HG03354 (cell line): ENCODE measurements around the gene RBP2.
"Not testable (repeated sequence)": the region's sequence is repeated elsewhere in the genome, so short reads cannot be mapped to it uniquely, and the experiment has no call there.

ENCODE experiments used
- ATAC-seq: cut with Tn5 transposase; IDR thresholded peaks from one replicate; pipeline ENCODE4 v1.9.1; 2021; ENCODE audit warnings: mild to moderate bottlenecking; ENCODE audit not compliant: unreplicated experiment, poor library complexity, severe bottlenecking

RBP2 gene

DNA sequence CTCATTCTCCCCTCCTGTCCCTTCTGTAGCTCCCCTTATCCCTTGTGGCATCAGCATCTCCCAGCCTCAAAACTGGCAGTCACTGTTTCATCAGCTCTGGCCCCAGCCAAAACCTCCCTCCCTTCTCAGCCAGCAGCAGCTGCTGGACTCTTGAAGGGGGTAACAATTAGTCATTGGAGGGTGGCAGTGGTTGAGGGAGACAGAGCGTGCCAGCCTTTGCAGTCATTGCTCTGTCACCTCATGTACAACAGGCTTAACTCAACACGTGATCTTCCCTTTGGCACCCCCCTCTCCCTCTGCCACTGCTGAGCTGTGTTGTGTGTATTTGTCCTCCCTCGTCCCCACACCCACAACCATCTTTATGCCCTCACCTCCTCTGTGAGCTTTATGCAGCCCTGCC is 28.2 kb downstream of the RBP2 start:
- no peak for ATAC-seq

DNA sequence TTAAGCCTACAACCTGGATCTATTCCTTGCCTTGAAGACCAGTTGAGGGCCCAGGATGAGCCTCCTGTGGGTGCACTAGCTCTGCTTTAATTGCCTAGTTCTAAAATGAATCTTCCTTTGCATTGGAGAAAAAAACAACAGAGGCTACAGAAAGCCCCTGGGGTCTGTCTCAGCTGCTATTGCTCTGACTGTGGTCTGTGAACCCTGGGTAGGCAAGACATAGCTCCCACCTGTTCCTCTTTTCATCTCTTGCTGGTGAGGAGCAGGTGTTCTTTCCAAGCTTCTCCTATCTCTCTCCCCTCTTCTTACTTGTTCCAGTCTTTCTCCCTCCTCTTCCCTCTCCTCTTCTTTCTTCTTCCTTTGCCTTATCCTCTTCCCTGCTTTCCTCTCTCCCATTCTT is 28.8 kb downstream of the RBP2 start:
- no peak for ATAC-seq

DNA sequence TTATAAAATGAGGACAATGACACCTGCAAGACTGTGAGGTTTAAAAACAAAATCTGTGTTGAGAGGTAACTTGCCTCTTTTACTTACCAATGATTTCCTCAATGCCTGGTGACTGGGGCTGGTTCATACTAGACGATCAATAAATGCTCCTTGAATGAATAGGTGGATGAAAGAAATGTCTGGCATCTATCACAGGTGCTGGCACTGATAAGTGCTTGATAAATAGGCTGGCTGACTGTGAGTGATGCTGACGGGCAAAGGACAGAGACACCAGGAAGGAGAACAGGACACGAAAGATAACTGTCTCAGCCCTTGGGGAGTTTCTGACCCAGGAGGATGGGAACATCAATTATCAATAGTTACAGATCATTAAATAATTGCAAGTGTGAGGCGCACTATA is 31.9 kb downstream of the RBP2 start:
- no peak for ATAC-seq

DNA sequence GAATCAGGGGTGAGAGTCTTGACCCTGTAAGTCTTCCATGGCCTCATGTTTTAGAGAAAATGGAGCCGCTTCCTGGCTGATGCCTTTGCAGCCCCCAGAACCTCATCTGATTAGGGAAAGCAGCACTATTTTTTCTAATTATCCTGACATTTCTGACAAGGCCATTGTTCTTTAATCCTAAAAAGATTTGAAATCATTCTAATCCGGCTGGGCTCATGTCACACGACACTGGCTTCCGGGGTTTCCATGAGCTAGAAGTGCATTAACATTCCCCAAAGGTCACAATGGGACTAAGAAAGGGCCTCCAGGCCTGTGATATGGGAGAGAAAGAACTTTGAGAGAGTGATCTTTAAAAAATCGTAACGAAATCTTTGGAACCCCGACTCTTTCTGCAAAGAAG is 33.1 kb downstream of the RBP2 start:
- no peak for ATAC-seq

DNA sequence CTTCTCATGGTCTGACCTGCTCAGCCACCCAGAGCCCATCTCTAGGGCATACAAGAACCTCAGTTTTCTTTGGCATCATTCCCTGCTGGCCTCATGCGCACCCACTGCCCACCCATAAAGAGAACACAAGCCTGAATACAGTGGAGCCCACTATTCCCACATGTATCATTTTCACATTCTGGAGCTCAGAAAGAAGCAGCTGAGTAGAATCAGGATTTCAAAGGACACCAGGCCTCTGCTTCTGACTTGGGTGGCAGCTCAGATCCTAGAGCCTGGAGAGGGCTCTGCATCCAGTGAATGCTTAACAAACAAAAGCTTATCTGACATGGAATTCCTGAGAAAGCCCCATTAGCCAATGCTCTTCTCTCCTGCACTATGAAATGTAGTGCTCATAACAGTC is 34.7 kb downstream of the RBP2 start:
- ATAC-seq: no peak

DNA sequence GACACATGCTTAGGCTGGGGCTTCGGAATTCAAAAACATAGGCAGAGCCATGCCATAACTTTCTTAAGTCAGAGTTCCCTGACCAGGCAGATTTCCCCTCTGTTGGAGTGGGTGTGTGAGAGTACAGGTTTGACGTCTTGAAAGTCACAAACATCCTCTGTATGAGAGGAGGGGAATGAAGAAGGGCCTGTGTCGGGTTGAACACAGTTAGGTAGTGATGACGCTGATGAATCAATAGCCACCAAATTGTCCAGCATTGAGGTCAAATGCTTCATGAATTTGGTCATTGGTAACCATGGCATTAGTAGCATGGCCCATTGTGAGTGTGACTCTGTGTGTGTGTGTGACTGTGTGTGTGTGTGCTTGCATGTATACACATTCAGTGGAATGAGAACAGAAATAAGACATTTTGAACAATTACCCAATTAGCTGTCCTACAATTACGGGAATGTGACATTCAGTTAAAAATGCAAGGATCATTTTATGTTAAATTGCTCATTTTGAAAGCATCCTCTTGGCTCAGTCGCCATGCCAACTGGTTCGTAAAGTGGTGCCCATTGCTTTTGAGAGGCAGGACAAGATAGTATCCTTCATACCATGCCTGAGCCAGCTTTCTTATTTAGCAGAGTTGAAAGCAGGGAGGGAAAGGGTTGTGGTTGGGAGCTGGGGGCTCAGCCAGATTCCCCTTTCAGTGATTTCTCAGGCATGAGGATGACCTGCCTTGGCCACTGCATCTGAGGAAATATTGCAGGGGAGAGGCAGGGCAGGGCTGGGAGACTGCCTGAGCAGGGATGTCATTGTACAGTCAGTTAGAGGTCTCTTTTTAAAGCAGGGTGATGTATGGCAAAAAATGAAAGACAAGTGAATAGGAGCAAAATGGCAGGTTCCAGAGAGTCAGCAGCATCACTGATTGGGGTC is 35.4 kb downstream of the RBP2 start:
- no peak for ATAC-seq

DNA sequence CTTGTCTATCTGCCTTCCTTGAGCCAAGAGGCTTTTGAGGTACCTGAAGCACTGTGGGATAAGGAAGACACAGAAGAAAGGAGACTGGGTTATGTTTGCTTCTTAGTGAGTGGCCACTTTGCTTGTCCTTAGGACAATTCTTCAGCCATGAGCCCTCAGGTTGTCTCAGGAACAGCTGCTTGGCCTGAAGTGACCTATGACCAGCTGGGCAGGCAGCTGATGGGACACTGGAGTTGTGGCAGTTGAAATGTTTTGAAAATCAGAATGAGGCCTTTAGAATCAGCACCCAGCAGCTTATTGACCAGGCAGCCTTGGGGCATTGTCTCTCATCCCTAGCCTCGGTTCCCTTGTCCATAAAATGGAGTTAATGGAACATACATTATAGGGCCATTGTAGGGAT is 37.0 kb downstream of the RBP2 start:
- ATAC-seq: no peak

DNA sequence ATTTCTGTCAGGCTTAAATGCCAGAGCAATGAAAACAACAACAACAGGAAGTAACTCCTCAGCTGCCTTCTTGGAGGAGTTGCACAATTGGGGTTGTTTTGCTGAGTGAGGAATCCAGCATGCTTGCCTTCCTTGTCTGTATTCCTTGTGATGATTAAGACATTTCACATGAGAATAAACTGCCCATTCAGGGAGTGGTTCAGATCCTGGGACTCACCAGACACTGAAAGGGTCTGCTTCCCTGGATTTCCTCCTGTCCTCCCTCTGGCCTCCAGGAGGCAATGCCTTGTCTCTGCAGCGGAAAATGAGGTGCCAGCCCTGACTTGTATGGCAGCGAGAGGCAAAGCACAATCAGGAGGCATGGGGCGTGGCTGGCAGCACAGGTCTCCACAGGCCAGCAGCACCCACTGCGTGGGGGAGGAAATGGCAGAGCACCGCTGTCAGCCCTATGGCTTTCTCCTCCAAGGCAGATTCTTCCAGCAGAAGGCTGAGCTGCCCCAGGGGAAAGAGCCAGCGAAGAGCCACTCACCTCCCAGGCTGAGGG is 41.5 kb downstream of the RBP2 start:
- ATAC-seq: no peak

DNA sequence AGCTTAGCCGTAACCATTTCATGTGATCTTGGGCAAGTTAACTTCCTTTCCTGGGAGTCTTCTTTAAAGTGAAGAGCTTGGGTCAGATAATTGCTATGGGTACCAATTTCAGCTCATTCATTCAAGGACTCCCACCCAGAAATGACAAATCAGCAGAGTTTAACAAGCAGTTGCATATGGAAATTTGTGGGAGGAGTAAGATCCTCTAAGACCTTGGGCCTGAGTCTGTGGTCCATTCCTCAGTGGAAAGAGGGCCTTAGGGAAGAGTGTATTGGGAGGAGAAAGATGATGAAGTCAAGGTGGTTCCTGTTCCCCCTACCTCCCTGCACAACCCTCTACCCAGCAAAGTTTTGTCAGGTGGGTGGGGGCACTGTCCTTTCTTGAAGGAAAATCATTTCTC is 42.1 kb downstream of the RBP2 start:
- no peak for ATAC-seq

DNA sequence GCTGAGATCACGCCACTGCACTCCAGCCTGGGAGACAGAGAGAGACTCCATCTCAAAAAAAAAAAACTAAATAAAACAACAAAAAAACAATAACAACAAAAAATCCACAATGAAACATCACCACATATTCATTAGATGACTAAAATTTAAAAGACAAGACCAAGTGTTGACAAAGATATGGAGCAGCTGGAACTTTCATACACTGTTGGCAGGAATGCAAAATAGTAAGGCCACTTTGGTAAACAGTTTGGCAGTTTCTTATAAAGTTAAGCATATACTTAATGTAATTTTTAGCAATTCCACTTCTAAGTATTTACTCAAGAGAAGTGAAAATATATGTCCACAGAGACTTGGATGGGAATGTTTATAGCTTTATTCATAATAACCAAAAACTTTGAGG is 43.2 kb downstream of the RBP2 start:
- ATAC-seq: no peak

DNA sequence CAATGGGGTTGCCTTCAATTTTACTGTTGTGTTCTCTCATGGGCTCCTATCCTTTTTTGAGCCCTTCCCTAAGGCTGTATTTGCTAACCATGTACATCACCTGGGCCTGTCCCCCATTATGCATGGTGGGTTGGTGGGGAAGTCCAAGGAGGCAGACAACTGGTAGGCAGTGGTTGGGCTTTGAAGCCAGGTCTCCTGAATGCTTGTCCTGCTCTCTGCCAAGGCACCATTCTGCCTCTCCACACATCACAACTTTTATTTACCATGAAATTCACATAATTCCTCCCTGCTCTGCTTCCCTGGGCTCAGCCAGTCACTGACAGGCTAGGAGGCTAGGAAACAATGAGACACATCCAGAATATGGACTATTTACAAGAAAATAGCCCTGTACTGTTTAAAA is 45.8 kb downstream of the RBP2 start:
- no peak for ATAC-seq

DNA sequence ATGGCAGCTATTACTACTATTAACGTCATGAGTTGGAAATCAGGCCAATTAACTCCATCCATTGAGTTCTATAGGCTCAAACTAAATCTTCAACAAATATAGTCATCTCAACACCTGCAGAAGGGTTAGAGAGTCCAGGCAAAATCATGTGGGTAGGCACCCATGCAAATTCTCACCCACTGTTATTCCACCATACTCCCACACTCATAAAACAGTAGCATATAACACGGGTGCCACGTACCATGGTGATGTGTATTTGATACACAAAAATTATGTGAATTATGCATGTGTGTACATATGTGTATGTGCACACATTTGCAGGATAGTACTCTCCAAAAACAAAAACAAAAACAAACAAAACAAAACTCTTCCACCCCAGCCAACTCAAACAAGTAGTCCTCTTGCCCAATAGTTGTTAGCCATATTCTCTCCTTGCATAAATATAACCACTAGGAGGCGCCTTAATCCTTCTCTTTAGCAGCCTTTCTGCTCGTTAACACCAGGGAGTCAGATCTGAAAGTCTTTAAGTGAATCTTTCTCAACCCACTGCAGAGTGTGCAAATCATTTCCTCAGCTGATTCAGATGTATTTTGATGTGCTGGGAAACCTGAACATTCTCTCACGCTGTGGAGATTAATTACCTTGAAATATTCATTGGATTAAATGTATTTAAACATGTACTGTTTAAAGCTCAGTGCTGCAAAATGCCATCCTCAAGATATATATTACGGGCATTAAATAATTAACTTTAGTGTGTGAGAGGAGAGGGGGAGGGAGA is 48.8 kb downstream of the RBP2 start:
- peak; percentile 89 for ATAC-seq

DNA sequence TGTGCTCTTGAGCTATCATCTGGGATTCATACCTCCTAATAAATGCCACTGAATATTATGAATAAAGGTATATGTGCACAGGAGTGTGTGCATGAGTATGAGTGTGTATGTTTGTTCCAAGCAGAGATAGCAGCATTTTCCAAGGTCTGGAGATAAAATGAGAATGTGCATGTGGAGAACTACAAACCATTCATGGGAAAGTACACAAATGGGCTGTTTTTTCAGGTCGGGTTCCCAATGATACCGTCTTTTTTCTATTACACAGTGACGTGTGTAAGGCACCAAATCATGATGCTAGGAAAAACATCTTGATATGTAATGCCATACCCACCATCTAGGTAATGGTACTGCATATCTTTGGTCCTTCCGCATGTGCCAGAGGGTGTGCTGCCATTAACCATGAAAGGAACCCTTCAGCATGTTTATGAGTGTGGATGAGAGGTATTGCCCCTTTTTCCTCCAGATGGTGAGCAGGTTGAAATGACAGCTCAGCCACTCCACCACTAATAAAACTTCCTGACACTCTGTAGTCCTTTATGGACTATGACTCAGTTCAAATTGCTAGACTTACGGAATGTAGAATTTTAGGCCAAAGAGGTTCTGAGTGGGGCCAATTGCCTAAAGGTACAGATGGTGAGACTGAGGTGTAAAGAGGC is 50.4 kb downstream of the RBP2 start:
- no peak for ATAC-seq

DNA sequence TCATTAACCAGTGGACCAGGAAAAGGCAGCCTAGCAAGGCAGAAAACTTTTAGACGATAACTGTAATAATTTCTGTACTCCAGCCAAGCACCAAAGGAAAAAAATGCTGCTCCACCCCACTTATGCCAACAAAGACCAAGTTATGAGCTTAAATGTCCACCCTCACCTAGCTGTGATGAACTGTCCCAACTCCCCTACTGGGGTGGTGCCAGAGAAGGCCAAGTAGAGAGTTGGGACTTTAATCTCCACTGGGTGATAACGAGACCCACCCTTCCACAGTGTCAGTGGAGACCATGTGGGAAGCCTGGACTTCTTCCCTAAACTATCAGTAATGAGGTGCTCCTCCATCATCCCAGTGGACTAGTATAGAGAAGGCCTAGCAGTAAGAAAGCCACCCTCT is 53.1 kb downstream of the RBP2 start:
- no peak for ATAC-seq

DNA sequence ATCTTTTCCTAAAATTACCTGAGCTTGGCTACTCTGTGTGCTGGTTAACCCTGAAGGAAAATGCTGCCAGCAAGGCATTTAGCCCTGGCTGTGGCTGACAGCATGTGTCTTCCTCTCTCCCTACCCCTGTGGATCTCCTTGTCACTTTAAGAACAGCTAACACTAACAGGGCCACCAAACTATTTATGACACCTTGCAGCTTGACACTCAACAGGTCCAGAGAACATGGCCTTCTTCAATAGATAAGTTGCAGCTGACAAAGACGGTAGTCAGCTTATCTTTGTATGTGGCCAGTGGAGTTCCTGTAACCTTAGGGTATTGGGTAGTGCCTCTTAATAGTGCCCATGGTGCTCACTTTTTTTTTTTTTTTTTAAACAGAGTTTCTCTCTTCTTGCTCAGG is 54.9 kb downstream of the RBP2 start:
- no peak for ATAC-seq

DNA sequence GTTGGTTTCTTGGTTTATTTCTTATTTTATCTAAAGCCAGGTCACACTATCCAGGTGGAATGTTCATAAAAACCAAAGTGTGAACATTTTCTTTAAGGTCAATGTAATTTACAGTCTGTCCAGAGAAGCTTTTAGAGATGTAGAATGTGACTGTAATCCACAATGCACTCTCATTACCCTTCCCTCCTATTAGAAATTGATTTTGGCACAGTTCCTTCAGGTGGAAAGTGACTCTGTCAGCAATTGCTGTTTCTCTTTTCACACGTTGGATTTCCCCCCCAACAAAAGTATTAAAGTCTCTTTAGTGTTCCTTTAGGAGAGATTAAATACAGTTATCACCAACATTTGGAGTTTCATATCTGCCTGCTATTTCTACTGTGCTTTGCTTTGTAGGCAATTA is 55.3 kb downstream of the RBP2 start:
- no peak for ATAC-seq

DNA sequence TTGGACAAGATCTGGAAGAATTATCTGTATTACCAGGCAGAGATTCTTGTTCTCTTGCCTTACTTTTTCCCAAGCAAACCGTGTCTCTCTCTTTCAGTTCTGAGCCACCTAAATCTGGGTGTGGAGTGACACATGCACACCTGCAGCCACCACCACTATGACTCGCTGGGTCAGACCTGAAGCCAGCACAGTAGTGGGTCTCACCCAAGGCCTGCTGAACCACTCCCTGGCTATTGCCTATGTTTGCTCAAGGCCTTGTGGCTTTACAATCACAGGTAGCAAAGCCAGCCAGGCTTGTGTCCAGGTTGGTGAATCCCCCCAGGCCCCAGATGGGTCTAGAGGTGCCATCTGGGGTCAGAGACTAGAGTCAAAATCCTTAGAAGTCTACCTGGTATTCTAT is 58.2 kb downstream of the RBP2 start:
- no peak for ATAC-seq

DNA sequence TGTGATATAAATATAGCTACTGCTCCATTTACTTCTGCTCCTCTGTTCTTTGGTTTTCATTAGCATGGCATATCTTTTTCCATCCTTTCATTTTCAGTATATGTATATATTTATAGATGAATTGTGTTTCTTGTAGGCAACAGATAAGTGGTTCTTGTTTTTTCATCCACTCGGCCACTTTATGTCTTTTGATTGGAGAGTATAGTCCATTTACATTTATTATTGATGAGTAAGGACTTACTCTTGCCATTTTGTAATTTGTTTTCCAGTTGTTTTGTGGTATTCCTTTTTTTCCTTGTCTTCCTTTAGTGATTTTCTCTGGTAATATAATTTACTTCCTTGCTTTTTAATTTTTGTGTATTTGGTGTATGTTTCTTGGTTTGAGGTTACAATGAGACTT is 60.0 kb downstream of the RBP2 start:
- ATAC-seq: no peak

DNA sequence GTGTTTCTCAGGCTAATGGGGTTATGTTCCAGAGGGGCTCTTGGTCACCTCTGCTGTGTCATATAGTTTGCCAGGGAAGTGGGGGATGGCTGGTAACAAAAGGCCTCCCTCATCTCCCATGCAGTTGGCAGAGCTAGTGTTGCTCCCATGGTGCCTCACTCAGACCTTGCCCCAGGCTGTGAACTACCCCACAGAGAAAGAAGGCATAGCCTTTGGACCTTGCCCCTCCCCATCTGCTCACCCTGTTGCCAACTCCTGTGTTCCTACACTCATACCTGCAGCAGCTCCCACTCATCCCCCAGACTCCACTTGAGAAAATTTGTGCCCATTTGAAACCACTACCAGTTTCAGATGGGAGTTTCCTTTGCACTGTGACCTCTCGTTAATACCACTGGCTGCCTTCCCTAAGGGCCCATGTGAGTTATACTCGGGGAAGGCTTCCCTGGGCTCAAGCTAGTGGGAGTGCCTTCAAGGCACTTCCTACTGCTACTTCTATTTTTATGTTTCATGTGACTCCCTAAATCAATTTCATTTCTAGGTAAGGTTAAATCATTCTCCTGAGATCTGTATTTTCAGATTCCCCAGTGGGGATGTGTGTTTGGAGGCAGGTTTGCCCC is 61.6 kb downstream of the RBP2 start:
- no peak for ATAC-seq

DNA sequence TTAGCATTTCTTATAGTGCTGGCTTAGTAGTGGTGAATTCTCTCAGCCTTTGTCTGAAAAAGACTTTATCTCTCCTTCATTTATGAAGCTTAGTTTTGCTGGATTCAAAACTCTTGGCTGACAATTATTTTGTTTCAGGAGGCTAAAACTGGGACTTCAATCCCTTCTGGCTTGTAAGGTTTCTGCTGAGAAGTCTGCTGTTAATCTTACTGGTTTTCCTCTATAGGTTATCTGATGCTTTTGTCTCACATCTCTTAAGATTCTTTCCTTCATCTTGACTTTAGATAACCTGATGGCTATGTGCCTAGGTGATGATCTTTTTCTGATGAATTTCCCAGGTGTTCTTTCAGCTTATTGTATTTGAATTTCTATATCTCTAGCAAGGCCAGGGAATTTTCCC is 63.4 kb downstream of the RBP2 start:
- ATAC-seq: not testable (repeated sequence)
